NT2/D1 (cell line): ENCODE data around the gene BACH2.

Experiments
- SUZ12 ChIP-seq: IDR thresholded peaks from 2 replicates; pipeline ENCODE4 v1.6.1; 2011; ENCODE audit not compliant: insufficient read length, insufficient read depth; ENCODE audit errors: extremely low read depth
- ZNF274 ChIP-seq: IDR thresholded peaks from 2 replicates; pipeline ENCODE4 v1.6.1; 2011; ENCODE audit warnings: mild to moderate bottlenecking, low read depth, low read length

DNA sequence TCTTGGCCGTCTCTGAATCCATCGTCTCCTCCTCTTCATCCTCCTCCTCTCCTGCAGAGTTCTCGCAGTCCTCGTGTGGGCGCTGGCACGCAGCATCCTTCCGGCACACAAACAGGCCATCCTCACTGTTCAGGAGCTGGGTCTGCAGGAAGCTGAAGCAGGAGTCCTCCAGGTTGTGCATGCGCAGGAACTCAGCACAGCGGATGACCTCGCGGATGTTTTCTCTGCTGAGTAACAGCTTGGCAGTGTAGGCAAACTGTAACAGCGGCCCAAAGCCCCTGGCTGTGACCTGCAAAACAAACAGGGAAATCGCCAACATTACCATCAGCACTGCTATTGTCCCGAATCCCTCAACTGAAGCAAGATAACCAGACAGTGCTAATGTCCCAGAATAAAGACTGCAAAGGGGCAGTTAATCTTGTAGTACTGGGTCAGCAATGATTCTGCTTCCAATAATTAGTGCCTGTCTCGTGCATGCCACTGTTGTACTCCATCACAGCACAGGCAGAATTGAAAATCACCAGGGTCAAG, 345.0 kb downstream of the BACH2 start:
- TF ChIP-seq ZNF274 (no peak), SUZ12 (no peak)
